HepG2 (cell line): Measurements from ENCODE around the gene NDOR1. TPM values are rescaled to one million over a fixed set of nuclear protein-coding genes. Genes with fewer than 3 reads are reported as not detected.
A peak's percentile ranks its signal among the peaks of the same experiment; 100 is the strongest.

Source experiments
- KDM1A ChIP-seq: IDR thresholded peaks from 2 replicates; pipeline ENCODE4 v1.6.1; 2016; ENCODE audit warnings: missing compliant biosample characterization
- NFRKB ChIP-seq: fragments of 450-650 bp; IDR thresholded peaks from 2 replicates; pipeline ENCODE4 v1.6.1; 2017
- NR2F6 ChIP-seq, 2 experiments: IDR thresholded peaks; 2 replicates each; pipeline ENCODE4 v1.6.1; 2016; ENCODE audit warnings: antibody characterized with exemption in 1 of 2, mild to moderate bottlenecking in 1 of 2
- SAFB2 ChIP-seq: sonication (generic); formaldehyde crosslinking; IDR thresholded peaks from 2 replicates; pipeline ENCODE4 v1.5.1; 2020; ENCODE audit warnings: missing genetic modification reagents, low read depth, mild to moderate bottlenecking, borderline replicate concordance
- SAP130 ChIP-seq: IDR thresholded peaks from 2 replicates; pipeline ENCODE4 v1.6.1; 2016; ENCODE audit warnings: low read depth
- TCF7L2 ChIP-seq: IDR thresholded peaks from 2 replicates; pipeline ENCODE4 v1.6.1; 2011; ENCODE audit warnings: mild to moderate bottlenecking, low read depth, low read length, moderate library complexity
- ZFX ChIP-seq: sonication (generic); formaldehyde crosslinking; IDR thresholded peaks from 2 replicates; pipeline ENCODE4 v1.4.0; 2020; ENCODE audit warnings: mild to moderate bottlenecking, low read depth, missing genetic modification reagents, moderate library complexity
- ZFY ChIP-seq: sonication (generic); formaldehyde crosslinking; IDR thresholded peaks from 2 replicates; pipeline ENCODE4 v1.4.0; 2020; ENCODE audit warnings: missing genetic modification reagents
- ZNF496 ChIP-seq: sonication (generic); formaldehyde crosslinking; IDR thresholded peaks from 2 replicates; pipeline ENCODE4 v1.8.1; 2023; ENCODE audit warnings: mild to moderate bottlenecking, moderate library complexity, missing genetic modification reagents; ENCODE audit not compliant: insufficient replicate concordance
- ZNF556 ChIP-seq: sonication (generic); formaldehyde crosslinking; IDR thresholded peaks from 2 replicates; pipeline ENCODE4 v1.4.0; 2020; ENCODE audit warnings: mild to moderate bottlenecking, missing genetic modification reagents, borderline replicate concordance
- polyA plus RNA-seq, 8 experiments: library from polyadenylated mRNA; depleted of rRNA in 3 of 8; stranded (reverse) in 7 of 8; unstranded in 1 of 8; fragments of >200 nt; fragmentation: Illumina TruSeq in 4 of 8; extraction: Trizol in 4 of 8; gene quantifications; 2 replicates each; pipeline versions ENCODE4 v1.2.1 to v1.2.3, GENCODE V29; 2011 to 2016; ENCODE audit warnings: low read depth in 4 of 8, missing spikeins in 1 of 8, mixed read lengths in 1 of 8; ENCODE audit not compliant: insufficient read depth in 1 of 8
- total RNA-seq, 5 experiments: library from RNA; depleted of rRNA; stranded (reverse); fragments of >200 nt; fragmentation: Illumina TruSeq; extraction: Trizol; gene quantifications; 2 replicates each; pipeline ENCODE4 v1.2.3, GENCODE V29; 2016; ENCODE audit warnings: low read depth in 1 of 5
- TF ChIP-seq, protein P1 (sequence below): sonication (generic); formaldehyde crosslinking; conservative IDR thresholded peaks from 2 replicates; pipeline ENCODE4 v1.8.0; 2022; ENCODE audit warnings: mild to moderate bottlenecking, moderate library complexity, missing genetic modification reagents
- TF ChIP-seq, protein P2 (sequence below): sonication (generic); formaldehyde crosslinking; IDR thresholded peaks from 2 replicates; pipeline ENCODE4 v1.5.0; 2020; ENCODE audit warnings: missing genetic modification reagents
- TF ChIP-seq, protein P3 (sequence below): sonication (generic); formaldehyde crosslinking; IDR thresholded peaks from 2 replicates; pipeline ENCODE4; 2020; ENCODE audit warnings: missing genetic modification reagents, mild to moderate bottlenecking, borderline replicate concordance
- TF ChIP-seq, protein P4 (sequence below): sonication (generic); formaldehyde crosslinking; IDR thresholded peaks from 2 replicates; pipeline ENCODE4 v1.4.0; 2020; ENCODE audit warnings: missing genetic modification reagents, mild to moderate bottlenecking, borderline replicate concordance
- TF ChIP-seq, protein P5 (sequence below): sonication (generic); formaldehyde crosslinking; conservative IDR thresholded peaks from 2 replicates; pipeline ENCODE4 v1.4.0; 2020; ENCODE audit warnings: missing genetic modification reagents
- TF ChIP-seq, protein P6 (sequence below): sonication (generic); formaldehyde crosslinking; IDR thresholded peaks from 2 replicates; pipeline ENCODE4 v1.5.0; 2020; ENCODE audit warnings: missing genetic modification reagents

The NDOR1 gene
- total and polyA plus RNA-seq, 2 of the 13 experiments (the other 11 are each of a cell fraction or from before 2014, with no cell fraction given): 3.6 to 8.7 TPM

DNA sequence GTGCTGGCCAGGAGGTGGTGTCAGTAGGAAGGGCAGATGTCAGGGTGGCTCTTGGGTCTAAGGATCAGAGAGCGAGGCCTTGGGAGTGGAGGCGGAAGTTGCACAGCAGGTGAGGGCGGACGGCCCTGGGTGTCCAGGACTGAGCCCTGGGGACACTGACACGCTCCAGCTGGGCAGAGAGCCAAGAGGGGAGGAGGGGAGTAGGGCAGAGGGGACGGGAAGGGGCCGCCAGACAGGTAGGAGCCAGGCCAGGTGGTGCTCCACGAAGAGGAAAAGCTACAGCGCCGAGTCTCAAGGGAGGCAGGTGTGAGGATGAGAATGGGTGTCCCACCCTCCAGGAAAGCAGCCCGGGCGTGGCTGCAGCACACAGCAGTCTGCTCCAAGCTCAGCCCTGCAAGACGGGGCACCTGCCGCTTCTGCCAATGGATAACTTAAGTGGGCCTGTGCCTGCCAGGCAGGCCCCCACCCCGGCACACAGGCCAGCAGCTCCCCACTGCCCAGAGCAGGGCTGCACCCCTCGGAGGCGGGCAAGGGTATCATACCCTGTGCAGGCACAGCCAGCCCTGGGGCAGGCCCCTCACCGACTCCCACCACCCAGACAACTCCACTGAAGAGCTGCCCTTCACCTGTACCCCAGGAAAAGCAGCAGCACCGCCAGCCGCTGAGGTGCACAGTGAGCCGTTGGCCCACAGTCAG, 9.8 kb upstream of the NDOR1 start (continued):
- TF ChIP-seq, protein P1, sequence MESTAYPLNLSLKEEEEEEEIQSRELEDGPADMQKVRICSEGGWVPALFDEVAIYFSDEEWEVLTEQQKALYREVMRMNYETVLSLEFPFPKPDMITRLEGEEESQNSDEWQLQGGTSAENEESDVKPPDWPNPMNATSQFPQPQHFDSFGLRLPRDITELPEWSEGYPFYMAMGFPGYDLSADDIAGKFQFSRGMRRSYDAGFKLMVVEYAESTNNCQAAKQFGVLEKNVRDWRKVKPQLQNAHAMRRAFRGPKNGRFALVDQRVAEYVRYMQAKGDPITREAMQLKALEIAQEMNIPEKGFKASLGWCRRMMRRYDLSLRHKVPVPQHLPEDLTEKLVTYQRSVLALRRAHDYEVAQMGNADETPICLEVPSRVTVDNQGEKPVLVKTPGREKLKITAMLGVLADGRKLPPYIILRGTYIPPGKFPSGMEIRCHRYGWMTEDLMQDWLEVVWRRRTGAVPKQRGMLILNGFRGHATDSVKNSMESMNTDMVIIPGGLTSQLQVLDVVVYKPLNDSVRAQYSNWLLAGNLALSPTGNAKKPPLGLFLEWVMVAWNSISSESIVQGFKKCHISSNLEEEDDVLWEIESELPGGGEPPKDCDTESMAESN: 0 out of 2 replicates have a peak, but pooled peaks have one; percentile 34
- TF ChIP-seq ZFX (CRISPR knock-in tag): peak; percentile 18; the same call in 1 of the 2 replicates
- TF ChIP-seq, protein P2, sequence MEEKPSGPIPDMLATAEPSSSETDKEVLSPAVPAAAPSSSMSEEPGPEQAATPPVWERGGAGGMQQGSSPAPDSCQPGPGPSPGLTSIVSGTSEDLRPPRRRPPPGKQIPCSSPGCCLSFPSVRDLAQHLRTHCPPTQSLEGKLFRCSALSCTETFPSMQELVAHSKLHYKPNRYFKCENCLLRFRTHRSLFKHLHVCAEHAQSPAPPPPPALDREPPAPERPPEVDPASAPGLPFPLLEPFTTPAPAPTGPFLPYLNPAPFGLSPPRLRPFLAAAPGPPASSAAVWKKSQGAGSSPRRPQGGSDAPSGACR: no peak
- TF ChIP-seq, protein P3, sequence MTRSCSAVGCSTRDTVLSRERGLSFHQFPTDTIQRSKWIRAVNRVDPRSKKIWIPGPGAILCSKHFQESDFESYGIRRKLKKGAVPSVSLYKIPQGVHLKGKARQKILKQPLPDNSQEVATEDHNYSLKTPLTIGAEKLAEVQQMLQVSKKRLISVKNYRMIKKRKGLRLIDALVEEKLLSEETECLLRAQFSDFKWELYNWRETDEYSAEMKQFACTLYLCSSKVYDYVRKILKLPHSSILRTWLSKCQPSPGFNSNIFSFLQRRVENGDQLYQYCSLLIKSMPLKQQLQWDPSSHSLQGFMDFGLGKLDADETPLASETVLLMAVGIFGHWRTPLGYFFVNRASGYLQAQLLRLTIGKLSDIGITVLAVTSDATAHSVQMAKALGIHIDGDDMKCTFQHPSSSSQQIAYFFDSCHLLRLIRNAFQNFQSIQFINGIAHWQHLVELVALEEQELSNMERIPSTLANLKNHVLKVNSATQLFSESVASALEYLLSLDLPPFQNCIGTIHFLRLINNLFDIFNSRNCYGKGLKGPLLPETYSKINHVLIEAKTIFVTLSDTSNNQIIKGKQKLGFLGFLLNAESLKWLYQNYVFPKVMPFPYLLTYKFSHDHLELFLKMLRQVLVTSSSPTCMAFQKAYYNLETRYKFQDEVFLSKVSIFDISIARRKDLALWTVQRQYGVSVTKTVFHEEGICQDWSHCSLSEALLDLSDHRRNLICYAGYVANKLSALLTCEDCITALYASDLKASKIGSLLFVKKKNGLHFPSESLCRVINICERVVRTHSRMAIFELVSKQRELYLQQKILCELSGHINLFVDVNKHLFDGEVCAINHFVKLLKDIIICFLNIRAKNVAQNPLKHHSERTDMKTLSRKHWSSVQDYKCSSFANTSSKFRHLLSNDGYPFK (CRISPR knock-in tag): no peak
- no peak for TF ChIP-seq ZFY (CRISPR knock-in tag)
- TF ChIP-seq ZNF556 (CRISPR knock-in tag): no peak
- no peak for TF ChIP-seq SAFB2 (CRISPR knock-in tag)
- TF ChIP-seq SAP130: peak; percentile 38; the same call in 1 of the 2 replicates
- TF ChIP-seq, protein P4, sequence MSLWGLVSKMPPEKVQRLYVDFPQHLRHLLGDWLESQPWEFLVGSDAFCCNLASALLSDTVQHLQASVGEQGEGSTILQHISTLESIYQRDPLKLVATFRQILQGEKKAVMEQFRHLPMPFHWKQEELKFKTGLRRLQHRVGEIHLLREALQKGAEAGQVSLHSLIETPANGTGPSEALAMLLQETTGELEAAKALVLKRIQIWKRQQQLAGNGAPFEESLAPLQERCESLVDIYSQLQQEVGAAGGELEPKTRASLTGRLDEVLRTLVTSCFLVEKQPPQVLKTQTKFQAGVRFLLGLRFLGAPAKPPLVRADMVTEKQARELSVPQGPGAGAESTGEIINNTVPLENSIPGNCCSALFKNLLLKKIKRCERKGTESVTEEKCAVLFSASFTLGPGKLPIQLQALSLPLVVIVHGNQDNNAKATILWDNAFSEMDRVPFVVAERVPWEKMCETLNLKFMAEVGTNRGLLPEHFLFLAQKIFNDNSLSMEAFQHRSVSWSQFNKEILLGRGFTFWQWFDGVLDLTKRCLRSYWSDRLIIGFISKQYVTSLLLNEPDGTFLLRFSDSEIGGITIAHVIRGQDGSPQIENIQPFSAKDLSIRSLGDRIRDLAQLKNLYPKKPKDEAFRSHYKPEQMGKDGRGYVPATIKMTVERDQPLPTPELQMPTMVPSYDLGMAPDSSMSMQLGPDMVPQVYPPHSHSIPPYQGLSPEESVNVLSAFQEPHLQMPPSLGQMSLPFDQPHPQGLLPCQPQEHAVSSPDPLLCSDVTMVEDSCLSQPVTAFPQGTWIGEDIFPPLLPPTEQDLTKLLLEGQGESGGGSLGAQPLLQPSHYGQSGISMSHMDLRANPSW (CRISPR knock-in tag): no peak
- no peak for TF ChIP-seq NFRKB
- 0 out of 2 replicates have a peak, but pooled peaks have one; percentile 45 for TF ChIP-seq KDM1A (CRISPR knock-in tag)
- TF ChIP-seq, protein P5, sequence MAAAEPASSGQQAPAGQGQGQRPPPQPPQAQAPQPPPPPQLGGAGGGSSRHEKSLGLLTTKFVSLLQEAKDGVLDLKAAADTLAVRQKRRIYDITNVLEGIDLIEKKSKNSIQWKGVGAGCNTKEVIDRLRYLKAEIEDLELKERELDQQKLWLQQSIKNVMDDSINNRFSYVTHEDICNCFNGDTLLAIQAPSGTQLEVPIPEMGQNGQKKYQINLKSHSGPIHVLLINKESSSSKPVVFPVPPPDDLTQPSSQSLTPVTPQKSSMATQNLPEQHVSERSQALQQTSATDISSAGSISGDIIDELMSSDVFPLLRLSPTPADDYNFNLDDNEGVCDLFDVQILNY (CRISPR knock-in tag): no peak
- TF ChIP-seq ZNF496 (CRISPR knock-in tag): no peak
- no peak for TF ChIP-seq TCF7L2
- TF ChIP-seq NR2F6 (IDR thresholded peaks at IDR 0.05): no peak
- peak; percentile 23; the same call in 1 of the 2 replicates for TF ChIP-seq NR2F6 (CRISPR knock-in tag; IDR thresholded peaks at IDR 0.05)
- TF ChIP-seq, protein P6, sequence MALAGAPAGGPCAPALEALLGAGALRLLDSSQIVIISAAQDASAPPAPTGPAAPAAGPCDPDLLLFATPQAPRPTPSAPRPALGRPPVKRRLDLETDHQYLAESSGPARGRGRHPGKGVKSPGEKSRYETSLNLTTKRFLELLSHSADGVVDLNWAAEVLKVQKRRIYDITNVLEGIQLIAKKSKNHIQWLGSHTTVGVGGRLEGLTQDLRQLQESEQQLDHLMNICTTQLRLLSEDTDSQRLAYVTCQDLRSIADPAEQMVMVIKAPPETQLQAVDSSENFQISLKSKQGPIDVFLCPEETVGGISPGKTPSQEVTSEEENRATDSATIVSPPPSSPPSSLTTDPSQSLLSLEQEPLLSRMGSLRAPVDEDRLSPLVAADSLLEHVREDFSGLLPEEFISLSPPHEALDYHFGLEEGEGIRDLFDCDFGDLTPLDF (CRISPR knock-in tag): no peak
